Karpas-422 (cell line): ENCODE data around the gene GPC6. TPM values are rescaled to one million over a fixed set of nuclear protein-coding genes. Genes with fewer than 3 reads are reported as not detected.
"Not testable (repeated sequence)": the region's sequence is repeated elsewhere in the genome, so short reads cannot be mapped to it uniquely, and the experiment has no call there.

Experiments
- DNase-seq: peaks from one replicate; pipeline ENCODE4 v3.0.0-alpha.2; 2015
- H2AFZ ChIP-seq: fragments of 200-600 bp; sonication (generic); 2 replicates; pipeline ENCODE4 v1.6.1; 2014; ENCODE audit warnings: antibody characterized with exemption, low read length, mixed read lengths
- H3K27ac ChIP-seq: fragments of 200-600 bp; sonication (generic); 2 replicates; pipeline ENCODE4 v1.5.1; 2014; ENCODE audit warnings: mild to moderate bottlenecking, low read length, moderate library complexity
- H3K27me3 ChIP-seq: fragments of 200-600 bp; sonication (generic); 2 replicates; pipeline ENCODE4 v1.6.1; 2014; ENCODE audit warnings: low read length, mixed read lengths
- H3K36me3 ChIP-seq: fragments of 200-600 bp; sonication (generic); 2 replicates; pipeline ENCODE4 v1.6.1; 2014; ENCODE audit warnings: low read length, mixed read lengths; ENCODE audit not compliant: insufficient read depth
- H3K4me1 ChIP-seq: fragments of 200-600 bp; sonication (generic); 2 replicates; pipeline ENCODE4 v1.6.1; 2014; ENCODE audit warnings: mild to moderate bottlenecking, low read length, mixed read lengths
- H3K4me2 ChIP-seq: fragments of 200-600 bp; sonication (generic); 2 replicates; pipeline ENCODE4 v1.6.1; 2014; ENCODE audit warnings: low read length, low read depth, mild to moderate bottlenecking; ENCODE audit not compliant: poor library complexity, severe bottlenecking
- H3K4me3 ChIP-seq: fragments of 200-600 bp; sonication (generic); 2 replicates; pipeline ENCODE4 v1.5.1; 2014; ENCODE audit warnings: mild to moderate bottlenecking, antibody characterized with exemption, low read length, mixed read lengths
- H3K79me2 ChIP-seq: fragments of 200-600 bp; sonication (generic); 2 replicates; pipeline ENCODE4 v1.6.1; 2014; ENCODE audit warnings: mild to moderate bottlenecking, low read length, mixed read lengths
- H3K9ac ChIP-seq: fragments of 200-600 bp; sonication (generic); 2 replicates; pipeline ENCODE4 v1.6.0; 2014; ENCODE audit warnings: low read length
- H3K9me2 ChIP-seq: fragments of 200-600 bp; sonication (generic), shearing (Covaris generic); replicated peaks from 2 replicates; pipeline ENCODE4 v1.6.0; 2014; ENCODE audit warnings: mild to moderate bottlenecking, low read length, moderate library complexity; ENCODE audit not compliant: insufficient read depth
- H3K9me3 ChIP-seq: fragments of 300-700, 200-600 bp; sonication (generic); 2 replicates; pipeline ENCODE4 v1.6.1; 2014; ENCODE audit warnings: low read length, mixed read lengths
- H4K20me1 ChIP-seq: fragments of 200-600 bp; sonication (generic); 2 replicates; pipeline ENCODE4 v1.6.1; 2014; ENCODE audit warnings: mild to moderate bottlenecking, antibody characterized with exemption, low read length, low read depth; ENCODE audit not compliant: insufficient read depth
- total RNA-seq: library from RNA; depleted of rRNA; stranded (reverse); fragments of >200 nt; shearing (Covaris generic); gene quantifications from 2 replicates; pipeline ENCODE4 v1.2.3, GENCODE V29; 2014; ENCODE audit warnings: low replicate concordance

GPC6 gene
- total RNA-seq, 1 experiment from 2014 or later: not detected

- Histone ChIP-seq H3K79me2 (no peaks in the 10 kb centered on the region), H3K4me1 (no peaks in the 10 kb centered on the region), H3K27me3 (no peaks in the 10 kb centered on the region), H3K4me3 (no peak overlapping the region), H3K36me3 (no peaks in the 10 kb centered on the region), H3K4me2 (no peak overlapping the region), H4K20me1 (no peaks in the 10 kb centered on the region), H3K9me3 (no peaks in the 10 kb centered on the region), H2AFZ (no peak overlapping the region), H3K9me2 (no peaks in the 10 kb centered on the region), H3K9ac (no peak overlapping the region), H3K27ac (no peak overlapping the region)
- no peak for DNase-seq
Measured at GRCh38 chr13:94332359-94333096, 1105.9 kb downstream of the GPC6 start.

- no peaks in the 10 kb centered on the region for H3K4me1 ChIP-seq
- H3K79me2 ChIP-seq: no peaks in the 10 kb centered on the region
- no peak overlapping the region for H3K4me2 ChIP-seq
- no peaks in the 10 kb centered on the region for H3K27me3 ChIP-seq
- no peaks in the 10 kb centered on the region for H3K36me3 ChIP-seq
- H3K27ac ChIP-seq: no peak overlapping the region
- H3K4me3 ChIP-seq: no peak overlapping the region
- H3K9me3 ChIP-seq: no peaks in the 10 kb centered on the region
- no peak overlapping the region for H2AFZ ChIP-seq
- H3K9ac ChIP-seq: no peak overlapping the region
- DNase-seq: no peak
- no peaks in the 10 kb centered on the region for H3K9me2 ChIP-seq
- H4K20me1 ChIP-seq: no peaks in the 10 kb centered on the region
Measured at GRCh38 chr13:94333131-94333820, 1106.7 kb downstream of the GPC6 start.

GRCh38 chr13:94335761-94336526 is 1109.3 kb downstream of the GPC6 start:
- H3K36me3 ChIP-seq: no peaks in the 10 kb centered on the region
- no peak for DNase-seq
- H3K27ac ChIP-seq: no peak overlapping the region
- no peak overlapping the region for H3K4me3 ChIP-seq
- no peak overlapping the region for H3K9ac ChIP-seq
- H3K9me3 ChIP-seq: no peaks in the 10 kb centered on the region
- no peaks in the 10 kb centered on the region for H3K79me2 ChIP-seq
- H3K4me1 ChIP-seq: no peaks in the 10 kb centered on the region
- no peaks in the 10 kb centered on the region for H4K20me1 ChIP-seq
- no peaks in the 10 kb centered on the region for H3K9me2 ChIP-seq
- H2AFZ ChIP-seq: no peak overlapping the region
- H3K27me3 ChIP-seq: no peaks in the 10 kb centered on the region
- H3K4me2 ChIP-seq: no peak overlapping the region

GRCh38 chr13:94339116-94339687 is 1112.6 kb downstream of the GPC6 start:
- no peak overlapping the region for H3K4me2 ChIP-seq
- H3K27me3 ChIP-seq: no peaks in the 10 kb centered on the region
- H3K9me2 ChIP-seq: no peaks in the 10 kb centered on the region
- no peaks in the 10 kb centered on the region for H4K20me1 ChIP-seq
- no peak overlapping the region for H3K9ac ChIP-seq
- H3K9me3 ChIP-seq: no peaks in the 10 kb centered on the region
- no peak for DNase-seq
- no peaks in the 10 kb centered on the region for H3K79me2 ChIP-seq
- H3K4me1 ChIP-seq: no peaks in the 10 kb centered on the region
- H3K36me3 ChIP-seq: no peaks in the 10 kb centered on the region
- H3K27ac ChIP-seq: no peak overlapping the region
- H2AFZ ChIP-seq: no peak overlapping the region
- H3K4me3 ChIP-seq: no peak overlapping the region

GRCh38 chr13:94342436-94343242 is 1116.0 kb downstream of the GPC6 start:
- Histone ChIP-seq H3K27me3 (no peaks in the 10 kb centered on the region), H3K36me3 (no peaks in the 10 kb centered on the region), H3K9me3 (no peaks in the 10 kb centered on the region), H4K20me1 (no peaks in the 10 kb centered on the region), H3K4me3 (no peak overlapping the region), H3K9me2 (no peaks in the 10 kb centered on the region), H2AFZ (no peak overlapping the region), H3K4me2 (no peak overlapping the region), H3K9ac (no peak overlapping the region), H3K4me1 (no peaks in the 10 kb centered on the region), H3K27ac (no peak overlapping the region), H3K79me2 (no peaks in the 10 kb centered on the region)
- DNase-seq: no peak

GRCh38 chr13:94343243-94343585 is 1116.6 kb downstream of the GPC6 start:
- H3K4me3 ChIP-seq: no peak overlapping the region
- H4K20me1 ChIP-seq: no peaks in the 10 kb centered on the region
- no peak overlapping the region for H3K9ac ChIP-seq
- no peaks in the 10 kb centered on the region for H3K36me3 ChIP-seq
- no peaks in the 10 kb centered on the region for H3K9me2 ChIP-seq
- no peak overlapping the region for H2AFZ ChIP-seq
- H3K9me3 ChIP-seq: no peaks in the 10 kb centered on the region
- no peak for DNase-seq
- no peaks in the 10 kb centered on the region for H3K27me3 ChIP-seq
- H3K4me1 ChIP-seq: no peaks in the 10 kb centered on the region
- H3K79me2 ChIP-seq: no peaks in the 10 kb centered on the region
- no peak overlapping the region for H3K4me2 ChIP-seq
- no peak overlapping the region for H3K27ac ChIP-seq

- H3K27me3 ChIP-seq, H3K9ac ChIP-seq, DNase-seq, H3K9me2 ChIP-seq, H4K20me1 ChIP-seq, H3K4me1 ChIP-seq, H2AFZ ChIP-seq, H3K4me2 ChIP-seq, H3K27ac ChIP-seq, H3K9me3 ChIP-seq, H3K79me2 ChIP-seq, H3K4me3 ChIP-seq, H3K36me3 ChIP-seq: not testable (repeated sequence)
Measured at GRCh38 chr13:94343687-94344086, 1117.1 kb downstream of the GPC6 start.
